ENCODE results near the gene PLXNB2. TPM values are rescaled to one million over a fixed set of nuclear protein-coding genes. Genes with fewer than 3 reads are reported as not detected.

The PLXNB2 gene
- total RNA-seq, 2 donors from 2014 or later = 169 to 218 TPM

- Histone ChIP-seq H3K4me1 (ENCODE audit: control insufficient read depth in 1 of 2, low read depth in 2 of 2) (peaks cover 4 to 21% of the 10 kb centered on the region in 2 donors), H3K9me3 (no peaks in the 10 kb centered on the region), H3K4me3 (no peak overlapping the region), H3K27ac (no peak overlapping the region), H3K27me3 (replicated peaks; ENCODE audit: insufficient read depth) (no peaks in the 10 kb centered on the region), H3K36me3 (no peaks in the 10 kb centered on the region)
- ATAC-seq (ENCODE audit: insufficient number of reproducible peaks, low FRiP score, low read depth) (no peak), DNase-seq (ENCODE audit: low spot score) (no peak)
- no peak for TF ChIP-seq CTCF (IDR thresholded peaks at IDR 0.05)
Measured at GRCh38 chr22:50255607-50256006, 51.8 kb downstream of the PLXNB2 start.

- ATAC-seq (ENCODE audit: insufficient number of reproducible peaks, low FRiP score, low read depth) = no peak
- Histone ChIP-seq H3K36me3 (no peaks in the 10 kb centered on the region), H3K9me3 (no peaks in the 10 kb centered on the region), H3K27ac (no peak overlapping the region), H3K4me3 (no peak overlapping the region), H3K27me3 (replicated peaks; ENCODE audit: insufficient read depth) (no peaks in the 10 kb centered on the region), H3K4me1 (ENCODE audit: control insufficient read depth in 1 of 2, low read depth in 2 of 2) (peaks cover 6 to 22% of the 10 kb centered on the region in 2 donors)
- no peak for TF ChIP-seq CTCF (IDR thresholded peaks at IDR 0.05)
- no peak for DNase-seq (ENCODE audit: low spot score)
Measured at GRCh38 chr22:50255099-50255498, 52.3 kb downstream of the PLXNB2 start.

DNA sequence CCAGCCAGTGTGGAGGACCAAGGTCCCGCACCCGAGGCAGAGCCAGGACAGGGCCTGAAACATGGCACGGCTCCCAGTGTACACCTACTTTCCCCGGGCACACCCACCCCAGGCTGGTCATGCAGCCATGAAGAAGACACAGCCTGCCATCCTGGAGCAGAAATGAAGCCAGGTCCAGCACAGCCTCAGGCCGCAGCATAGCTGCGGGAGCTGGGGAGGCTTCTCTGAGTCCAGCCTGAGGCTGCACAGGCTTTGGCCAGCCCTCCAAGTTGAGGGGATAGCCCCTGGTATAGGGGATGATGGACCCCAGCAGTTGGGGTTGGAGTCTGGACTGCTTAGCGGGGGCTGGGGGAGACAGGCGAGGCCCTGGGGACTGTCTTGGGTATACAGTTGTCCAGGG lies 53.5 kb downstream of the PLXNB2 start:
- TF ChIP-seq CTCF (IDR thresholded peaks at IDR 0.05) = no peak
- peaks cover 13 to 30% of the 10 kb centered on the region in 2 donors for H3K4me1 ChIP-seq (ENCODE audit: control insufficient read depth in 1 of 2, low read depth in 2 of 2)

DNA sequence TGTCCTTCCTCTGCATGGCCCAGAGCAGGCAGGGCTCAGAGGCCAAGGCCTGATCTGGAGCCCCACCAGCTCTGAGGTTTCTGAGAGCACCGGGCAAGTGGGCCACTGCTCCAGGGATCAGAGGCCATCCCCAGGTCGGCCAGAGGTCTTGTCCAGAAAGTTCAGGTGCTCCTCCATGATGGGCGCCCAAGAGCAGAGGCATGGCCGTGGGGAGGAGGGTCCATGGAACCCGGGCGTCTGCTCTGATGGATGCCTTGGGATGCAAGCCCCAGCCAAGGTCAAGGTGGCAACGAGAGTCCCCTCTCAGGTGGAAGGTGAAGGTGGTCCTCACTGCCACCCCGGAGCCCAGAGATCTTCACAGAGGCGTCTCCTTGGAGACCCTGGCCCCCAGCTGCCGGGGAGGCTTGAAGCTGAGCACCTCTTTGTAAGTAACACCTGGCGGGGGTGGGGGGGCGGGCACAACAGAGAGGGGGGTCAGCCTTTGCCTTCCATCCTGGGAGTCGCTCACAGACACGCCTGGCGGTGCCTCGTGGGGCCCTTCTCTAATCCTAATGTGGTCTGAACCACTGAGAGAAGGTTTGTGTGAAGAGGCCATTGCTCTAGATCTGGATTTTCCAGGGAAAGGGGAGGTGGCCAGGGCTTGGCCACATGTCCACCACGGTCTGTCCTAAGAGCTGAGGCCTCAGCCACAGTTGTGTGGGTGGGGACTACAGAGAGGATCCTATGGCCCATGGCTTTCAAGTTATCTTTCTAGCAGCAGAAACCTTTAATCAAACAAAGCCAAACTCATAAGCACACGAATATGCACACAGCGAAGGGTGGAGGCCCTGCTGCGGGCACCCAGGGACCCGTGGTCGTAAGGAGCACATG lies 54.2 kb downstream of the PLXNB2 start:
- TF ChIP-seq CTCF (IDR thresholded peaks at IDR 0.05) = no peak
- no peak overlapping the region for H3K4me3 ChIP-seq
- no peak for ATAC-seq (ENCODE audit: insufficient number of reproducible peaks, low FRiP score, low read depth)
- no peak for DNase-seq (ENCODE audit: low spot score)
- peaks cover 13 to 24% of the 10 kb centered on the region in 2 donors for H3K4me1 ChIP-seq (ENCODE audit: control insufficient read depth in 1 of 2, low read depth in 2 of 2)
- no peaks in the 10 kb centered on the region for H3K9me3 ChIP-seq
- H3K27ac ChIP-seq = no peak overlapping the region
- no peaks in the 10 kb centered on the region for H3K27me3 ChIP-seq (replicated peaks; ENCODE audit: insufficient read depth)
- no peaks in the 10 kb centered on the region for H3K36me3 ChIP-seq

More for the DNA sequence above, 53.5 kb downstream of the PLXNB2 start:
- H3K4me3 ChIP-seq = no peak overlapping the region
- H3K27ac ChIP-seq = no peak overlapping the region
- DNase-seq (ENCODE audit: low spot score) (no peak), ATAC-seq (ENCODE audit: insufficient number of reproducible peaks, low FRiP score, low read depth) (no peak)
- no peaks in the 10 kb centered on the region for H3K36me3 ChIP-seq
- no peaks in the 10 kb centered on the region for H3K27me3 ChIP-seq (replicated peaks; ENCODE audit: insufficient read depth)
- H3K9me3 ChIP-seq = no peaks in the 10 kb centered on the region

GRCh38 chr22:50252082-50253045 lies 55.1 kb downstream of the PLXNB2 start:
- no peaks in the 10 kb centered on the region for H3K36me3 ChIP-seq
- peak overlapping the region; percentile 47 to 53 for H3K27ac ChIP-seq
- H3K4me3 ChIP-seq = peak overlapping the region; percentile 82
- no peaks in the 10 kb centered on the region for H3K9me3 ChIP-seq
- no peak for DNase-seq (ENCODE audit: low spot score)
- ATAC-seq (ENCODE audit: insufficient number of reproducible peaks, low FRiP score, low read depth) = no peak
- peaks cover 13 to 31% of the 10 kb centered on the region in 2 donors for H3K4me1 ChIP-seq (ENCODE audit: control insufficient read depth in 1 of 2, low read depth in 2 of 2)
- peak; percentile 64 for TF ChIP-seq CTCF (IDR thresholded peaks at IDR 0.05)
- H3K27me3 ChIP-seq (replicated peaks; ENCODE audit: insufficient read depth) = no peaks in the 10 kb centered on the region
